Middle frontal gyrus (tissue), 1 donor: ENCODE results near the gene DEDD2.

Experiments used
- DNase-seq: peaks from one replicate; pipeline ENCODE4 v3.0.0-alpha.2; 2015; ENCODE audit warnings: low spot score; ENCODE audit errors: extremely low spot score

DEDD2 gene

GRCh38 chr19:42199440-42200115 lies 17.9 kb downstream of the DEDD2 start:
- DNase-seq = no peak

- DNase-seq = no peak
Observed at GRCh38 chr19:42198676-42199439, 18.6 kb downstream of the DEDD2 start.

- no peak for DNase-seq
Observed at GRCh38 chr19:42197375-42197817, 20.1 kb downstream of the DEDD2 start.

GRCh38 chr19:42196011-42197001 lies 21.2 kb downstream of the DEDD2 start:
- no peak for DNase-seq

- DNase-seq = no peak
Observed at GRCh38 chr19:42193706-42194105, 23.8 kb downstream of the DEDD2 start.

GRCh38 chr19:42193294-42193693 lies 24.2 kb downstream of the DEDD2 start:
- DNase-seq = no peak

GRCh38 chr19:42191855-42192254 lies 25.6 kb downstream of the DEDD2 start:
- no peak for DNase-seq

- no peak for DNase-seq
Observed at GRCh38 chr19:42191330-42191729, 26.1 kb downstream of the DEDD2 start.

- no peak for DNase-seq
Observed at GRCh38 chr19:42189133-42189532, 28.3 kb downstream of the DEDD2 start.

- DNase-seq = no peak
Observed at GRCh38 chr19:42188665-42189064, 28.8 kb downstream of the DEDD2 start.

- DNase-seq = no peak
Observed at GRCh38 chr19:42185277-42185676, 32.2 kb downstream of the DEDD2 start.

GRCh38 chr19:42184401-42184861 lies 33.0 kb downstream of the DEDD2 start:
- DNase-seq = peak; percentile 48

GRCh38 chr19:42178791-42179674 lies 38.4 kb downstream of the DEDD2 start:
- DNase-seq = no peak

- DNase-seq = no peak
Observed at GRCh38 chr19:42177686-42178019, 39.8 kb downstream of the DEDD2 start.

GRCh38 chr19:42176990-42177685 lies 40.3 kb downstream of the DEDD2 start:
- DNase-seq = peak; percentile 79

- no peak for DNase-seq
Observed at GRCh38 chr19:42176649-42176989, 40.9 kb downstream of the DEDD2 start.

- no peak for DNase-seq
Observed at GRCh38 chr19:42175952-42176648, 41.4 kb downstream of the DEDD2 start.

GRCh38 chr19:42174958-42175734 lies 42.3 kb downstream of the DEDD2 start:
- DNase-seq = no peak

- no peak for DNase-seq
Observed at GRCh38 chr19:42174188-42174587, 43.3 kb downstream of the DEDD2 start.
